Heart left ventricle (tissue), 16 donors: ENCODE data around the gene JPH4. TPM values are rescaled to one million over a fixed set of nuclear protein-coding genes. Genes with fewer than 3 reads are reported as not detected.

ENCODE experiments used
- ATAC-seq, 4 donors: fragments of 200-7000 bp; cut with Tn5 transposase; one replicate each; pipeline ENCODE4 v1.9.1; 2020 to 2022; ENCODE audit warnings: moderate library complexity in 4 of 4, mild to moderate bottlenecking in 3 of 4, moderate number of reproducible peaks in 1 of 4
- DNase-seq, 5 donors: peaks; one replicate each; pipeline ENCODE4 v3.0.0-alpha.2; 2020
- H3K27ac ChIP-seq, 12 donors: fragments of 200-600 bp; sonication (generic) in 4 of 12; one replicate each; pipeline versions ENCODE4 v1.5.0 to v1.8.0; 2016 to 2022; ENCODE audit warnings: mild to moderate bottlenecking in 2 of 12
- H3K27me3 ChIP-seq, 9 donors: fragments of 200-600 bp; sonication (generic) in 2 of 9; one replicate each; pipeline versions ENCODE4 v1.5.1 to v1.8.0; 2016 to 2022; ENCODE audit warnings: mild to moderate bottlenecking in 3 of 9
- H3K36me3 ChIP-seq, 9 donors: fragments of 200-600 bp; sonication (generic) in 2 of 9; one replicate each; pipeline versions ENCODE4 v1.5.0 to v1.8.0; 2018 to 2022; ENCODE audit warnings: mild to moderate bottlenecking in 2 of 9
- H3K4me1 ChIP-seq, 12 donors: fragments of 200-600 bp; sonication (generic) in 4 of 12; one replicate each; pipeline versions ENCODE4 v1.5.0 to v1.8.0; 2016 to 2022; ENCODE audit warnings: mild to moderate bottlenecking in 3 of 12
- H3K4me3 ChIP-seq, 12 donors: fragments of 200-600 bp; sonication (generic) in 4 of 12; one replicate each; pipeline versions ENCODE4 v1.5.0 to v1.8.0; 2017 to 2022; ENCODE audit warnings: mild to moderate bottlenecking in 9 of 12, moderate library complexity in 4 of 12
- H3K9me3 ChIP-seq, 12 donors: fragments of 200-600 bp; sonication (generic) in 4 of 12; one replicate each; pipeline versions ENCODE4 v1.5.0 to v1.8.0; 2016 to 2022; ENCODE audit warnings: mild to moderate bottlenecking in 1 of 12
- POLR2A ChIP-seq, 2 donors: fragments of 450-650 bp; IDR thresholded peaks; one replicate each; pipeline ENCODE4 v1.6.1; 2017; ENCODE audit warnings: antibody characterized with exemption in 2 of 2, mild to moderate bottlenecking in 2 of 2, moderate library complexity in 2 of 2
- WGBS, 4 donors: extraction: QIAGEN DNeasy Blood & Tissue Kit in 2 of 4; methylation state at CpG; one replicate each; pipeline versions ENCODE4 v1.1.5 to v1.1.7; 2013 to 2018; 5-methylcytosine and 5-hydroxymethylcytosine counted together
- intact Hi-C, 10 donors: fragments of 100-400 bp; cut with DNase I; formaldehyde crosslinking; loops; one replicate each; pipeline versions ENCODE4 v1.11.1 to v1.14.2; 2022
- polyA plus RNA-seq, 2 donors: library from polyadenylated mRNA; stranded (reverse); fragments of 200-250 nt; gene quantifications; one replicate each; pipeline ENCODE4 v1.2.3, GENCODE V29; 2013
- total RNA-seq, 9 donors: library from RNA; depleted of rRNA in 2 of 9; stranded (reverse); fragments of >200 nt in 2 of 9; fragmentation: NEBNext Ultra II Directional in 3 of 9; extraction: Animal tissue kit (Norgen Biotek cat#: 25700) in 3 of 9; gene quantifications; one replicate each; pipeline versions ENCODE4 v1.1.0 to v1.2.4, GENCODE V29; 2016 to 2023
- TF ChIP-seq, protein P1 (sequence below), 12 donors: fragments of 200-600 bp; sonication (generic) in 4 of 12; IDR thresholded peaks; one replicate each; pipeline versions ENCODE4 v1.5.0 to v1.8.0; 2018 to 2022; ENCODE audit warnings: antibody characterized with exemption in 12 of 12, mild to moderate bottlenecking in 5 of 12
- donor health status: ischemic (EF 13 %, LVEDD 7.1; RV severe dilation, severe dysfunction).
- donor health status: healthy with polysubstance abuse.
- donor health status: DM: no; HTN: yes; CAD: no.
- donor health status: DM: no; HTN: no; CAD: no.
- donor health status: ischemic (EF 25% LVEDD 6.9; RV normal size, moderate dysfunction).
- donor health status: ischemic (EF 25% LVEDD 5.7; RV mildly dilated, moderate dysfunction).
- donor health status: healthy.
- donor health status: DM: yes; HTN: yes; CAD: no.
- donor health status: ischemic (EF 35%, LVEDD 5.7; RV mildly dilated, moderate dysfunction).
- donor health status: nonischemic (EF 11% LVEDD 7.7; RV severe dilation, severe dysfunction).
- donor health status: DM: yes; HTN: yes; CAD: no.
- donor health status: PGD.
- donor health status: ischemic (EF 29% LVEDD 5.4; RV normal size, mild dysfunction).
- donor health status: nonischemic (EF 23%, LVEDD 6.1; RV moderate dilation, normal function).

The JPH4 gene
- total and polyA plus RNA-seq, 11 donors = 0.10 to 0.59 (median 0.24) TPM; not detected in 1

DNA sequence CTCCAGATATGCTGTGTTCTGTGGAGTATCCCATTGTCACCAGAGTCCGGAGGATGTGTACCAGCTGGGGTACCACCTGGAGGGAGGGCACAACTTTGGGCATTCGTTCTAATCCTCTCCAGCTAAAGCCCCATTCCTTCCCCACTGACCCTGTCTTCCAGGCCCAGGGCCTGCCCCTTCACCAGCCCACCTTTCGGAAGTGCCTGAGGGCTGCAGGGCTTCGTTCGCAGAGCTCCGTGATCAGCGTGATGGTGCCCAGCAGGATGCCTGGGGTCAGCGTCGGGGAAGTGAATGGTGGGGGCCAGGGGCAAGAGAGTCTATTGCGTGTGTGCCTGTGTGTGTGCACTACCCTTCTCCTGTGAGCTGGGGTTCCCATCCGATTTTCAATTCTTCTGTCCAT, 13.0 kb downstream of the JPH4 start:
- intact Hi-C loops = loop anchor here in 6 of 10 donors (10.0 kb wide), 2 partner anchors 241 to 301 kb away; partner anchors contain the start of gene PABPN1 (in 5 of the 6)
- WGBS, 4 donors = 83 to 91% (median 90%) methylated on average over 9 to 11 of the region's 11 CpGs
- no peaks in the 10 kb centered on the region for H3K27me3 ChIP-seq
- peaks cover 0 to 27% (median 10%) of the 10 kb centered on the region in 12 donors for H3K4me1 ChIP-seq
- no peak overlapping the region for H3K27ac ChIP-seq
- H3K4me3 ChIP-seq = no peak overlapping the region
- H3K9me3 ChIP-seq = no peaks in the 10 kb centered on the region
- TF ChIP-seq POLR2A (IDR thresholded peaks at IDR 0.05) = no peak
- TF ChIP-seq, protein P1, sequence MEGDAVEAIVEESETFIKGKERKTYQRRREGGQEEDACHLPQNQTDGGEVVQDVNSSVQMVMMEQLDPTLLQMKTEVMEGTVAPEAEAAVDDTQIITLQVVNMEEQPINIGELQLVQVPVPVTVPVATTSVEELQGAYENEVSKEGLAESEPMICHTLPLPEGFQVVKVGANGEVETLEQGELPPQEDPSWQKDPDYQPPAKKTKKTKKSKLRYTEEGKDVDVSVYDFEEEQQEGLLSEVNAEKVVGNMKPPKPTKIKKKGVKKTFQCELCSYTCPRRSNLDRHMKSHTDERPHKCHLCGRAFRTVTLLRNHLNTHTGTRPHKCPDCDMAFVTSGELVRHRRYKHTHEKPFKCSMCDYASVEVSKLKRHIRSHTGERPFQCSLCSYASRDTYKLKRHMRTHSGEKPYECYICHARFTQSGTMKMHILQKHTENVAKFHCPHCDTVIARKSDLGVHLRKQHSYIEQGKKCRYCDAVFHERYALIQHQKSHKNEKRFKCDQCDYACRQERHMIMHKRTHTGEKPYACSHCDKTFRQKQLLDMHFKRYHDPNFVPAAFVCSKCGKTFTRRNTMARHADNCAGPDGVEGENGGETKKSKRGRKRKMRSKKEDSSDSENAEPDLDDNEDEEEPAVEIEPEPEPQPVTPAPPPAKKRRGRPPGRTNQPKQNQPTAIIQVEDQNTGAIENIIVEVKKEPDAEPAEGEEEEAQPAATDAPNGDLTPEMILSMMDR (IDR thresholded peaks at IDR 0.05) = no peak
- ATAC-seq (no peak), DNase-seq (no peak)
- peaks cover 0 to 48% (median 0%) of the 10 kb centered on the region in 9 donors for H3K36me3 ChIP-seq

DNA sequence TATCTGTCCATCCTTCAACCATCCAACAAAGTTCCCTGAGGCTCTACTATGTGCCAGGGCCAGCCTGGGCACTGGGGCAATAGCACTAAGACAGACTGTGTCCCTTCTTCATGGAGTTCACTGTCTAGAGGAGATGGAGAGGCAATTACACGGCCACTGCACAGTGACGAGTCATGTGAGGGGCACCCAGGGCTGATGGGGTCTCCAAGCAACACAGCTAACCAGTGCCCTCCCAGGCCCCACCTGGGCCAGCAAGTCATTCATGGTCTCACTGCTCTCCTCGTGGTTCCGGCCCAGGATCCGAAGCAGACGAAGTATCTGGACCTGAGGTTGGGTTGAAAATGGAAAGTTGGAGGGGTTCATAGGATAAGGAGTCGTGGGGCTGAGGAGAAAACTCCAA, 13.7 kb downstream of the JPH4 start:
- peaks cover 0 to 56% (median 5%) of the 10 kb centered on the region in 9 donors for H3K36me3 ChIP-seq
- H3K4me3 ChIP-seq = no peak overlapping the region
- 85 to 92% (median 88%) methylated on average over 7 of the region's 7 CpGs for WGBS, 4 donors
- intact Hi-C loops = loop anchor here in 6 of 10 donors (5.0 to 10.0 kb wide), 4 partner anchors 88 to 300 kb away; partner anchors contain the start of gene PABPN1 (in 5 of the 6)
- no peak for ATAC-seq
- peaks cover 0 to 27% (median 10%) of the 10 kb centered on the region in 12 donors for H3K4me1 ChIP-seq
- TF ChIP-seq, protein P1 (IDR thresholded peaks at IDR 0.05) = no peak
- no peak for TF ChIP-seq POLR2A (IDR thresholded peaks at IDR 0.05)
- no peak overlapping the region for H3K27ac ChIP-seq
- H3K9me3 ChIP-seq = no peaks in the 10 kb centered on the region
- no peak for DNase-seq
- H3K27me3 ChIP-seq = no peaks in the 10 kb centered on the region

DNA sequence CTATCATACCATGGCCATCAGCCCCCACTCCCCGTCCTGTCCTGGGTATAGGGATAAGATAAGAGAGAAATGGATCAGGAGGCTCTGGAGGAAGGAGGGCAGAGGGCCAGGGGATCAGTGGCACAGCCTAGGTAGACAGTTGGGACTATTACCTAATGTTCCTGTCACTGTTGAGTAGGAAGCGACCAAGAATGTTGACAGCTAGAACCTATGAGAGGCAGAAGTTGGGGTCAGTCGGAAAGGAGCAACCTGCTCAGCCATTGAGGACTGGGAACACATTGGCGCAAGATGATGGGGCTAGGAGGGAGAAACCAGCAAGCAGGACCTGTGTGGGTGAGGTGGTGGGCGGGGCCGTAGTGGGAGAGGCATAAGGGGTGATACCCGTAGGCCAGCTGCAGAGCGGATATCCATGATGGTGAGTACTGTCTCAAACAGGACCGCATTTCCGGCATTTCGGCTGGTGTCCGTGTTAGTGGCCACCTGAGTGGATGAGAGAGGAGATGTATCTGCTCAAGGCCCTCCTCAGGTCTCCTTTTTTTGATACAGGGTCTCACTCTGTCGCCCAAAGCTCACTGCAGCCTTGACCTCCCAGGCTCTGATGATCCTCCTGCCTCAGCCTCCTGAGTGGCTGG, 14.3 kb downstream of the JPH4 start:
- Histone ChIP-seq H3K27ac (no peak overlapping the region), H3K9me3 (no peaks in the 10 kb centered on the region), H3K4me3 (no peak overlapping the region), H3K27me3 (no peaks in the 10 kb centered on the region), H3K36me3 (peaks cover 0 to 62% (median 11%) of the 10 kb centered on the region in 9 donors), H3K4me1 (peaks cover 0 to 27% (median 10%) of the 10 kb centered on the region in 12 donors)
- 87 to 91% (median 89%) methylated on average over 13 of the region's 13 CpGs for WGBS, 4 donors
- intact Hi-C loops = loop anchor here in 6 of 10 donors (5.0 to 10.0 kb wide), 4 partner anchors 87 to 299 kb away; partner anchors contain the start of gene PABPN1 (in 5 of the 6)
- TF ChIP-seq, protein P1 (IDR thresholded peaks at IDR 0.05) = no peak
- TF ChIP-seq POLR2A (IDR thresholded peaks at IDR 0.05) = no peak
- no peak for DNase-seq
- ATAC-seq = no peak

DNA sequence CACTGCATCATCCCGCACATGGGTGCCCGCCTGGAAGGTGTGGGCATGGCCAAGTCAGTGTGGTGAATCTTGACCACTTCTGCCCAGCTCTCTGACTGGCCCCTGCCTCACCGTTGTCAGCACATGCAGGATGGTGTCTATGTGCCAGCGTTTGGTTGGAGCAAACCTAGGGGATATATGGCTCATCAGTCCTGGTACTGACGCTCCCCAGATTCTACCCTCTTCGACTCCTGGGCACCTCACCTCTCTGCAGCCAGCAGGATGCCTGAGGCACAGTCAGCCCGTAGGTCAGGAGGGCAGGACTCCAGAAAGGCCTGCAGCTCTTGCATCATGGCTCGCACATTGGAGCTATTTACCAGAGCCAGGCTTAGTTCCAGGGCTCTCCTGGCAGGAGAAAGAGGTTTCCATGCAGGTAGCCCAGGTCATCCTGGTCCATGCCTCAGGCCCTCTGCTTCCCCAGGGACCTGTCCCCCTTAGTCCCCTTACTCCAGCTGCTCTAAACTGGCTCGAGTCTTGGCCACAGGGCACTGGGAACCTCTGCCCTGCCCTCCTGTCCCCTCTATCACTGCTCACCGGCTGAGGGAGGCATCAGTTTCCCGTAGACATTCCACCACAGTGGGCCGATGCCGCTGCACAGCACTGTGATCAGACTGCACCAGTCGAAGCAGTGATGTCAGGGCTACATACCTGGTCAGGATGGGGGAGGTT, 15.0 kb downstream of the JPH4 start:
- 83 to 86% (median 84%) methylated on average over 11 to 14 of the region's 14 CpGs for WGBS, 4 donors
- no peak for ATAC-seq
- H3K9me3 ChIP-seq = no peaks in the 10 kb centered on the region
- no peak overlapping the region for H3K27ac ChIP-seq
- intact Hi-C loops = loop anchor here in 7 of 10 donors (2.0 to 10.0 kb wide), 5 partner anchors 85 to 299 kb away; partner anchors contain the start of gene PABPN1 (in 5 of the 7)
- H3K27me3 ChIP-seq = no peaks in the 10 kb centered on the region
- H3K4me3 ChIP-seq = no peak overlapping the region
- H3K4me1 ChIP-seq = peaks cover 0 to 23% (median 10%) of the 10 kb centered on the region in 12 donors
- TF ChIP-seq, protein P1 (IDR thresholded peaks at IDR 0.05) = no peak
- no peak for TF ChIP-seq POLR2A (IDR thresholded peaks at IDR 0.05)
- H3K36me3 ChIP-seq = peaks cover 0 to 68% (median 17%) of the 10 kb centered on the region in 9 donors
- DNase-seq = no peak
